GM19397 (cell line): ENCODE results near the gene PI4KB.
"Not testable (repeated sequence)": the region's sequence is repeated elsewhere in the genome, so short reads cannot be mapped to it uniquely, and the experiment has no call there.

ENCODE experiments used
- ATAC-seq: cut with Tn5 transposase; IDR thresholded peaks from one replicate; pipeline ENCODE4 v1.9.1; 2021; ENCODE audit warnings: mild to moderate bottlenecking, moderate library complexity; ENCODE audit not compliant: unreplicated experiment

Gene PI4KB

DNA sequence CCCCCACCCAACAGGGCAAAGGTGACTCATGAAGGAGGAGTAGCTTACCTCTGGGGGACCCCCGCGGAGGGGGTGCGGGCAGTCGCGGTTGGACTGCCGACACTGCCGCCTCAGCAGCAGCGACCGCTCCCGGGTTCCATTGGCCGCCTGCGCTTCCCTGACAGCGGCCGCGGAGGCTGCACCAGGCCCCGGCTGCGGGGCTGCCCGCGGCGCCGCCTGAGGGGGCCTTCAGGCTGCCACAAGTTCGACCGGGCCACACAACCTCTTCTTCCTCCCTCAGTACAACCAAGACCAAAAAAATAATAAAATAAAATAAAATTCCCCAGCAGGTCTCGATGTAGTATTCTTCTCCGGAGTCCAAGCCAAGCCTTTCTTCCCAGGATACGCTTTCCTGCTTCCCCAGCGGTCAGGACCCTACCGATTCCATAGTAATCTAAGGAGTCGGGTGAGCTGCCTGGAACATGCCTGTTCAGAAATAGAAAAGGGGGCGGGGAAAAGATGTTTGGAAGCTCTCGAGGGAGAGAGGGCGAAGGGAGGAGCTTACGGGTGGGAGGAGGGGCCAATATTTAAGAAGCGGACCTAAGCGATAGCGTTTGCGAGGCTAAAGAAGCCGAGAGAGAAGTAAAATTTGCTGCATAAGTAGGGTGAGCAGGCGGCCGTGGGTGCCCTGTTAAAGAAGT, at the start of gene PI4KB:
TSS of gene PI4KB (minus strand) at position 194 of the 680 bp plus-strand sequence. CDS start 10,935 bp downstream, outside the sequence.
- ATAC-seq = peak; percentile 71

DNA sequence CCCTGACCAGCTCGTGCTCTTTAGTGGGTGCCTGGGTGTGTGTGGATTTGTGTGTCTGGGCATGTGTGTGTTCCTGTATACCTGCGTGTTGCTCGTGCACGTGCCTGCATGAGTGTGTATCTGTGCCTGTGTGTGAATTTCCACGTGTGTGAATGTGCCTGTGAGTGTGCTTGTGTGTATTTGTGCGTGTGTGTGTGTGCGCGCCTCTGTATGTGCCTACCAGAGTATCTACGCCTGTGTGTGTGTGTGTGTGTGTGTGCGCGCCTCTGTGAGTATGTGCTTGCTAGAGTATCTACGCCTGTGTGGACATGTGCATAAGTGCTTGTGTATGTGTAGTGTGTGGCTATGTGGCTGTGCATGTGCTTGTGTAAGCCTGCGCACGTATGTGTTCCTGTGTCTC, 46.0 kb upstream of the PI4KB start:
- no peak for ATAC-seq

DNA sequence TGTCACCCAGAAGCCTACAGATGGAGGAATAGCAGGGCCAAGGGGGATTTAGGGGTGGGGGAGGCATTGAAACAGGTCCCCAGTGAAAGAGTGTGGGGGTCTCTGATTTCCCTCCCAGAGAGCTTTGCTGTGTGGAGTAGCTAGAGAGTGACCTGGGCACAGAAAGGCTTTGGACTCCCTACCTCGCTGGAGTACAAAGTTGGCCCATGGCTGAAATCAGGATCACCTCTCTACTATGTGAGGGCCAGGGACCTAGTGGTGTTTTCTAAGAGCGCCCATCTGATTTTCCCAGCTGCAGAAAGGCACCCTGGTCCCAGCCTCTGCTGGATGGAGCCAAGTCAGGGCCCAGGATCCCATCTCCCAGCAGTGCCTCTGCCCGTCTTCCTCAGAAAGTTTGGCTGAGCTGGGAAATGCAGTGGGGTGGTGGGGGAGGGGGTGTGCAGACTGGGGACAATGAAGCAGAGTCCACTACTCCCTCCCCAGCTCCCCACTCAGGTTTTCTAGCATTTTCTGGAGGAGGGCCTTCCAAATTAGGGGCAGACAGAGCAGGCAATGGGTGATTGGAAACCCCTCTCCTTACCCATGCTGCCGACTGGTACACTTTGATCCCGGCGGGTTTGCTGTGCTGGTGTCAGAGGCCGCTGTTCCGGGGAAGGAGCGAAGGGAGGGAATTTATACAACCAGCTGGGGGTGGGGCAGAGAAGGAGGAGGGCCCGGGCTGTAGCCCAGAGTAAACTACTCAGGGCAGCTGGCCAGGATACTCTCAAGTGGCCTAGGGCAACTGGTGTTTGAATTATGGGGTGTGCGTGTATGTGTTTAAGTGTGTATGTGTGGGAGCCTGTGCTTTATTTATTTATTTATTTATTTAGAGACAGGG, 45.1 kb upstream of the PI4KB start, which contains the start of gene SELENBP1:
TSS of gene SELENBP1 (minus strand) at position 648 of the 877 bp plus-strand sequence. CDS start at position 584, 64 bp downstream.
- no peak for ATAC-seq

DNA sequence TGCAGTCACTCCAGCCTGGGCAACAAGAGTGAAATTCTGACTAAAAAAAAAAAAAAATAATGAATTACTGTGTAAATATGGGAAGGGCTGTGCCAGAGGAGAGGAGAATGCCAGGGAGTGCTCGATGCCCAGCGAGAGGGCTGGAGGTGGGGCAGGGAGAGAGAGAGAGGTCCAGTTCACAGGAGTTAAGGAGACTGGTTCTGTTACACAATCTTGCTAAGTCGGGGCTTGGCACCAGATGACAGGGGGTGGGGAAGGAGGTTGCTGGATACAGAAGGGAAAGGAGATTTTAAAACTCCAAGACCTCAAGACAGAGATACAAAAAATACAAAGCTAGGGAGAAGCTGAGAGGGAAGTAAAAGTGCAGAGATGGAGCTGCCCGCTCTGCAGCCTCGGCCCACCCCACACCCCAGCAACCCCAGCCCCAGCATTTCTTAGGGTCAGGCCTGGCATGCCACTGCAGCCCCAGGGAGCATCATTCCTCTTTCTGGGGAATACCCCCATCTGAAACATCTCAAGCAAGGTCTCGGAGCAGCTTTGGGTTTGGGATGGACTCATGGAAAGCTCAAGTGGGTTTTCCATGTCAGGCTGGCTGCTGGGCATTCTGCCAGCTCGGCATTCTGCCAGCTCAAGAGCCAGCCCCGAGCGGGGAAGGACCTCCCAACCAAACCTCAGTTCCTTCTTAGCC, 44.3 kb upstream of the PI4KB start:
- ATAC-seq = no peak

DNA sequence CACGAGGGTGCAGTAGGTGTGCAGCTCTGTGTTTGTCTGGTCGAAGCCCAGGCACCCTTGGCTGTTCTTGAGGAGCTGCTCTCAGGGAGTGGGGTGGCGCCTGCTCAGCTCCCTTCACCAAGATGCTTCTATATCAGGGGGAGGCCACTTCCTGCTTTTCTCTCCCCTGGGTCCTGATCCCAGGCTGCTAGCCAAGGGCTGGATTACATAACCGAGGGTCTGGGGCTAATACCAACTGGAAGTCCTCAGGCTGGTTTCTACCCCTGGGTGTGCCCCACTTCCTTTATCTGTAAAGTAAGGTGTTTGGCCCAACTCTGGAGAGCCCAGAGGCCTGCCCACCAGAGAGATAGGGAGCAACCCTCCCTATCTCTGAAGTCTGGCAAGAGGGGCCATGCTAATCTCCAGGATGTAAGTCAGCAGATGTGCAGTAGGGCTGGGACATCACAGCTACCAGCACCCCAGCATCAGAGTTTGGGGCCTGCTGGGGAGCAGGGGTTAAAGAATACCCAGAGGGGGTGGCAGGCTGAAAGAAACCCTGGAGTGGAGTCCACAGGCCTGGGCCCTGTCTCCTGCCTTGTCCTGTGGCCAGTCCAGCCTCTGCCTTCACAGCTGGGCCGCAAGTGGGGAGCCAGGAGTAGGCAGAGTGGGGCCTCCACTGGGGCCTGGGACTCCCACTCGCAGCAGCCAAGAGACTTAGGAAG, 43.1 kb upstream of the PI4KB start:
- ATAC-seq = no peak

DNA sequence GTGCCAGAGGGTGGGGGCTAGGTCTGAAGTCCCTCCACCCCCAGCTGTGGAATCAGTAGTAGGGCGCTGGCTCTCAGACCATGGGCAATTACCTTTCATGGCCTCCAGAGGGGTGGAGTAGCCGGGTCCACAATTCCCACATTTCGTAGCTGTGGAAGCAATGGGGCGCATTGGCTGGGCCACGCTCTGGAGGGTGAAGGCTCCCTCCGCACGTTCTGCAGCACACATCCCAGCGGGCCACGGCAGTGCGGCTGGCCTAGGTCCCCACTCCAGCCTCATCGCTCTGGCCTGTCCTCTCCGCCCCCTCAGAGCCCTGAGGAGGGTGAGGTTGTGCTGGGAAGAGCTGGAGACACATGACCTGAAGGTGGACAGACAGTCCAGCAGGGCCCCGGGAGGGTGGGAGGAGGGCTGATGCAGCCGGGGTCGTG, 42.4 kb upstream of the PI4KB start:
- ATAC-seq = no peak

DNA sequence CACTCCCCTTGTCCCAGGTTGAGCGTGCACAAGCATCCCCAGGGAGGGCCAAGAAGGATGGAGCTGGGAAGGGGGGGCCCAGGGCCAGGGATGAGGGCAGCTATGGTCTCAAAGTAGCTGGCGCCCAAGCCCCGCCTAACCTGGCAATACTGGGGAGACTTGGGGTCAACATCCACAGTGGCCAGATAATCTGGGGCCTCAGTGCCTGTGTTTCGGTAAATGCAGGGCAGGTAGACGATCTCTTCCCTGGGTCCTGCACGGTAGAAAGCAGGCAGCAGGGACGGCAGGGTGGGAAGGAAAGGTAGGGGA, 42.0 kb upstream of the PI4KB start:
- ATAC-seq = no peak

DNA sequence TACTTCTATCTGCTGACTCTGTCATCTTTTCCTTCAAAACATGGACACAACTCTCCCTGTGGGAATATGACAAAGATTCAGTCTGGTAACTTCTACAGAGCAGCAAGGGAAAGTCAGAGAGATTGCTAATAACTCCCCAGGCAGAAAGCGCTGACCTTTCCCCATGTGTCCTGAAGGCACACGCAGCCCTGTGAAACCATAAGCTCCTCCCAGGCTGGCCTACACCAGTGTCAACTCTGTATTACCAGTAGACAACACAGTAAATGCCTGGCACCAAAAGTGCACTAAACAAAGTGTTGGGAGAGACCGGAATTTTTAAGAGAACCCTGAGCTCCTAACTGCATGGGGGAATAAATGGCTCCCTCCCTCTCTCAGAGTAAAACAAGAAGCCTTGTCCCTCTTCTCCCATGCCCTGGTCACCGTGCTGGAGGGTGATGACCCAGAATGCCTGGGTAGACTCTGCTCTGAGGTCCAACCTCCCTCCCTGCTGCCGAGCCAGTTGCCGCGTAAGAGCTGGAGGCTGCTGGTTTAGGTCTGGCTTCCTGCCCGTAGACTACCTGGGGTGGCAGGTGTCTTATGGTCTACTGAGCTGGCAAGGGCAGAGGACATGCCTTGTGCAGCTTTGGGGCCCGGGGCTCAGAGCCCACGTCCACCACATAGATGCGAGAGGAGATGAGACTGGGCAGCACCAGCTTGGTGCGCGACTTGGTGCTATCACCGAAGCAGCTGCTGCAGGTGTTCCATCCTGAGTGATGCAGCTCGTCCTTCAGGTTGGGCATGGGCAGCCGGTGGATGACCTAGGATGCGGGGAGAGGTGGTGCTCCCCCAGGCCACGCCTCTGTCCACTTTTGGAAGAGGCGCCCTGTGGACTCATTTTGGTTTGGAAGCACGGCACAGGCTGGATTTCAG, 41.4 kb upstream of the PI4KB start:
- no peak for ATAC-seq

DNA sequence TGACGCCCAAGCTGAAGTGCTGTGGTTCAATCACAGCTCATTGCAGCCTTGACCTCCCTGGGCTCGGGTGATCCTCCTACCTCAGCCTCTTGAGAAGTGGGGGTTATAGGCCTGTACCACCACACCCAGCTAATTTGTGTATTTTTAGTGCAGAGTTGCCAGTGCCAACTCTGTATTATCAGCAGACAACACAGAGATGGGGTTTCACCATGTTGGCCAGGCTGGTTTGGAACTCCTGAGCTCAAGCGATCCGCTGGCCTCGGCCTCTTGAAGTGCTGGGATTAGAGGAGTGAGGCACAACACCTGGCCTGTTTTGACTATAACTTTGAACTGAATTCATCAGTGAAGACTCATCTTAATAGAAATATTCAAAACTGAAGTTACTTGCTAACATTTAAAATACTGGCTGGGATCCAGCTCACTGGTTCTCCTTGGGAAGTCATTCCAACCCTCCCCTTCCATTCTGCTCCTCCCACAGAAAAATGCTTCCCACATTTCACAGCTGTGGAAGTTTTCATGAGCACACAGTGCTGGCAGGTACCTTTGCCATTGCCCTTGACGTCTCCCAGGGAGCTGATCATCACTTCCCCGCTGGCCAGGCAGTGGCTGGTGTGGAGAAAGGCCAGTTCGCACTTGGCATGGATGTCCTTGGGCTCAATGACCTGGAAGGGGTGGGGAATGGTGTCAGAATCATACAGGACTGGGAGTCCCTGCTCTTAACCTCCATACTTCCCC, 40.6 kb upstream of the PI4KB start:
- no peak for ATAC-seq

DNA sequence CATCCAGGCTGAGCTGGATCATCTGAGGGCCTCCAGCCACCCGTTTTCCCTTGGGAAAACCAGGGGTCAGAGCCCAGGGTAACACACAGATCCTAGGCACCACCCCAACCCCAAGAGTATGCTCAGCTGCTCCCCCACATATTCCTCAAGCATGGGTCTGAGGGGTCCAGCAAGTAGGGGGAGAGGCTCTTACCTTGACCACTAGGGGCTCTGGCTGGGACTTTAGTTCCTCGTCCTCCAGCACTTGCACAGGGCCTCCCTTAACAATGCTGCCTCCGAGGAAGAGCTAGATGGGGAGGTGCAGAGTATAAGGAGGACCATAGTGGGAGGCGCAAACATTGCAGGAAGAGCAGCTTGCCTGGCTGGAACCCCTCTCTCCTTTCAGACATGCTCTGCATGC, 37.8 kb upstream of the PI4KB start:
- ATAC-seq = no peak

DNA sequence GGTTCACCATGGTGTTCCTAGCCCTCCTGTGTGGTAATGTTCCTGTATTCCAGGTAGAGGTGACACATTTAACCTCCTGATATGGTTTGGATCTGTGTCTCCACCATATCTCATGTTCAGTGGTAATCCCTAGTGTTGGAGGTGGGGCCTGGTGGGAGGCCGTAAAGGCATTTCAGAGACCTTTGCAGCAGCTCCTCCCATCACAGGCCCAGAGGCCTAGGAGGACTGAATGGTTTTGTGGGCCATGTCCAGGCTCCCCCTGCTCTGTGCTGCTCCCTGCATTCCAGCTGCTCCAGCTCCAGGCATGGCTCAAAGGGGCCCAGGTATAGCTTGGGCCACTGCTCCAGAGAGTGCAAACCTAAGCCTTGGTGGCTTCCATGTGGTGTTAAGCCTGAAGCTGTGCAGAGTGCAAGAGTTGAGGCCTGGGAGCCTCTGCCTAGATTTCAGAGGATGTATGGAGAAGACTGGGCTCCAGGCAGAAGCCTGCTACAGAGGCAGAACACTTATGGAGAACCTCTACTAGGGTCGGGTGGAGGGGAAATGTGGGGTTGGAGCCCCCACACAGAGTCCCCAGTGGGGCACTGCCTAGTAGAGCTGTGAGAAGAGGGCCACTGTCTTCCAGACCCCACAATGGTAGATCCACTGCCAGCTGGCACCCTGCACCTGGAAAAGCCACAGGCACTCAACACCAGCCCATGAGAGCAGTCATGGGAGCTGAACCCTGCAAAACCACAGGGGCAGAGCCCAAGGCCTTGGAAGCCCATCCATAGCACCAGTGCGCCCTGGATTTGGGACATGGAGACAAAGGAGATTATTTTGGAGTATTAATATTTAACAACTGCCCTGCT, 35.3 kb upstream of the PI4KB start:
- ATAC-seq = no peak

DNA sequence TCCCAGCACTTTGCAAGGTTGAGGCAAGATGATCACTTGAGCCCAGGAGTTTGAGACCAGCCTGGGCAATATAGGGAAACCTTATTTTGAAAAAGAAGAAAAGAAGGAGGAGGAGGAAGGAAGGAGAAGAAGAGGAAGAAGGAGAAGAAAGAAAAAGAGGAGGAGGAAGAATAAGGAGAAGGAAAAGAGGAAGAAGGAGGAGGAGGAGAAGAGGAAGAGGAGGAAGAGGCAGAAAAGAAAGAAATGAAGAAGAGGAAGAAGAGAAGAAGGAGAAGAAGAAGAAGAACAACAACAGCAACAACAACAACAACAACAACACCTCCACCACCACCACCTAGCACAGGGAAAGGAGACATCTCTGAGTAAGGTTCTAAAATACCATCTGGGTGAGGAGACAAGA, 34.7 kb upstream of the PI4KB start:
- ATAC-seq = no peak

DNA sequence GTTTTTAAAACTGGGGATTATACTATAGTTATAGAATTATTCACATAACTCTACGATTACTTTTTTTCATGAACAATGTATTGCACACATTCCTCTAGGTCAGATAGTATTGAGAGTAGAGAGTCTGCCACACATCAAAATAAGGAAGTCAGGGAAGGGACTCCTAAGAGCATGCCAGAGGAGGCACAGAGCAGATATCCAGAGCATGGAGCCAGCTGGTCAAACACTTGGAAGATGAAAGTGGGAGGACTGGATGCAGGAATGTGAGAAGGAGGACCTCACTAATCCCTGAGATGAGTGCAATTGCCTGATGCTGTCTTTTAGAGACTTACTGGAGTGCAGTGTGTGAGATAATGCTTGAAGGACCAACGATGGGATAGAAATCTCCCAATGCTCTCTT, 29.5 kb upstream of the PI4KB start:
- ATAC-seq = no peak

DNA sequence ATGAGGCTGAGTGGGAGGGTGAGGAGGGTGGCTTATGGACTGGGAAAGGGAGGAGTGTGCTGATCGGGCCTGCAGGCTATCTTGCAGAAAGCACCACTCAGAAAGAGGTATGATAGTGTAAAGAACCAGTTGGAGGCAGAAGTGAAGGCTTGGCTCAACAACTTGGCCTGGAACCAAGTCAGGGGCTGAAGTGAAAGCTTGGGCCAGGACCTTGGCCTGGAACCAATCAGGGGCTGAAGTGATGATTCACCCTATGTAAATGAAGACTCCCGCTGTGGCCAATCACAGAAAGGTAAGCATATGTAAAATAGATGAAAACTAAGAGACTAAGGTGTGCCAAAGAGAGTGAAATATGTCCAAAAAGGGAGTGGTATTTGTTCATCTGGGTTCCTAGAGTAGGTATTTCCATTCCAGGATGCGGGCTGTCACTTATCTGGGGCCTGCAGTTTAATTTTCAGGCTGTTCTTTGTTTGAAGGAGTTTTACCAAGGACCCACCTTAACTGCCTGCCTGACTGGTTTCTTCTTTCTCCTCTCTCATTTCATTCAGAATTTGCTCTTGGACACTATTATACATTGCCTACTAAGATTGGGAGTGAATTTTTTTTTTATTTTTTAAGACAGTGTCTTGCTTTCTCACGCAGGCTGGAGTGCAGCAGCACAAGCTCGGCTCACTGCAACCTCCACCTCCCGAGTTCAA, 25.0 kb upstream of the PI4KB start:
- no peak for ATAC-seq

DNA sequence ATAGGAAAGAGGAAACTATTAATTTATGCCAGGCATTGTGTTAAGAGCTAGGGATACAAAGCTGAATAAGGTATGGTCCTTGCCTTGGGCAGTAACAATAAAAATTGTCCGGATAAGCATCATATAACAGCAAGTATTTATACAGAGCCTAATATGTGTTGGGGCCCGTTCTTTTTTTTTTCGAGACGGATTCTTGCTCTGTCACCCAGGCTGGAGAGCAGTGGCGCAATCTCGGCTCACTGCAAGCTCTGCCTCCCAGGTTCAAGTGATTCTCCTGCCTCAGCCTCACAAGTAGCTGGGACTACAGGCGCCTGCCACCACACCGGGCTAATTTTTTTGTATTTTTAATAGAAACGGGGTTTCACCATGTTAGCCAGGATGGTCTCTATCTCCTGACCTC, 23.1 kb upstream of the PI4KB start:
- not testable (repeated sequence) for ATAC-seq

DNA sequence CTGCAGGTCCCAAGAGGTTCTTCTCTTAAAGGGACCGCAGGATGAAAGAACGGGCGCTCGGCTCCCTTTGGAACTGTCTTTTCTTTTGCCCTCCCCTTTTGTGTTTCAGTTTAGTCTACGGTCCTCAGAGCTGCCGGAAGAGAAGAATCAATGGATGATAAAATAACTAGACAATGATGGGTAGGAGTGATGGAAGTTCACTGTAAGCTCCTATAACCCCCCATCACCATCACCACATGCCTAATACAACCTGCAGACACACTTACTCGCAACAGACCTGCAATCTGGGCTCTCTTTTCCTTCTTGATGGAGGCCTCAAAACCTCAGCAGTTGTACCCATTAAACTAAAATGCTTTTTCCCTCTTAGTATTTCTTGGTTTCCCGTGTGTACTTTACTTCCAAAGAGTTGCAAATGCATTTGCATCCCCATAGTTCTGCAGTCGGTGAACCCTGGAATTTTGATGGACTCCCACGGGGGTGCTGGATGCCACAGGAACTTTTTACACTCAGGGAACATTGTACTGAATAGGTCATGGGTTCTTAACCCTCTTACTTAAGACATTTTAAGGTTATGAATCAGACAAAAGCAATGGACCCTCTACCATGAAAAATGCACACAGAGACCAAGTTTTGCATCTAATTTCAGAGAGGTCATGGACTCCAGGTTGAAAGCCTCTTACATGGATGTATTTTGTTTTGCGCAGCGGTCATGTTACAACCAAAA, 20.5 kb upstream of the PI4KB start:
- no peak for ATAC-seq
